SK-N-SH treated with all-trans-retinoic acid at 6 μM for 48 hours (cell line): ENCODE measurements around the gene CRYBG3.

Experiments used
- CSRNP3 ChIP-seq: fragments of 250-450 bp; sonication (Bioruptor Pico); IDR thresholded peaks from 2 replicates; pipeline ENCODE4 v1.5.1; 2021; ENCODE audit warnings: mild to moderate bottlenecking, moderate library complexity
- ZFP3 ChIP-seq: fragments of 250-450 bp; sonication (Bioruptor Pico); IDR thresholded peaks from 2 replicates; pipeline ENCODE4 v1.5.0; 2020; ENCODE audit warnings: mild to moderate bottlenecking, moderate library complexity

GRCh38 chr3:97935842-97936241 is 114.0 kb downstream of the CRYBG3 start:
- no peak for TF ChIP-seq CSRNP3 (CRISPR knock-in tag)
- no peak for TF ChIP-seq ZFP3
